MM.1S (cell line): ENCODE data around the gene WDR37.

Source experiments
- DNase-seq: peaks from one replicate; pipeline ENCODE4 v3.0.0-alpha.2; 2015
- H2AFZ ChIP-seq: fragments of 300-600 bp; sonication (generic); 2 replicates; pipeline ENCODE4 v1.6.0; 2016; ENCODE audit warnings: antibody characterized with exemption, low read length
- H3F3A ChIP-seq: fragments of 300-600 bp; sonication (generic); 2 replicates; pipeline ENCODE4 v1.6.1; 2016; ENCODE audit warnings: mild to moderate bottlenecking, antibody characterized with exemption, low read length, moderate library complexity, mixed read lengths; ENCODE audit not compliant: insufficient read depth
- H3K27ac ChIP-seq: fragments of 300-600 bp; sonication (generic); 2 replicates; pipeline ENCODE4 v1.5.1; 2016; ENCODE audit warnings: mild to moderate bottlenecking, low read length
- H3K27me3 ChIP-seq: fragments of 300-600 bp; sonication (generic); replicated peaks from 2 replicates; pipeline ENCODE4 v1.6.0; 2016; ENCODE audit warnings: low read length; ENCODE audit not compliant: insufficient read depth
- H3K36me3 ChIP-seq: fragments of 300-600 bp; sonication (generic); replicated peaks from 2 replicates; pipeline ENCODE4 v1.6.1; 2016; ENCODE audit warnings: mild to moderate bottlenecking, low read length, mixed read lengths; ENCODE audit not compliant: insufficient read depth
- H3K4me1 ChIP-seq: fragments of 300-600 bp; sonication (generic); 2 replicates; pipeline ENCODE4 v1.6.1; 2016; ENCODE audit warnings: low read length, mixed read lengths
- H3K4me2 ChIP-seq: fragments of 300-600 bp; sonication (generic); 2 replicates; pipeline ENCODE4 v1.6.0; 2016; ENCODE audit warnings: low read depth, low read length
- H3K4me3 ChIP-seq: fragments of 300-600 bp; sonication (generic); 2 replicates; pipeline ENCODE4 v1.5.1; 2016; ENCODE audit warnings: low read length, mixed read lengths
- H3K79me2 ChIP-seq: fragments of 300-600 bp; sonication (generic); 2 replicates; pipeline ENCODE4 v1.6.1; 2016; ENCODE audit warnings: mixed run types, low read length, mixed read lengths
- H3K9ac ChIP-seq: fragments of 300-600 bp; sonication (generic); 2 replicates; pipeline ENCODE4 v1.6.1; 2016; ENCODE audit warnings: low read length, mixed read lengths
- H3K9me2 ChIP-seq: fragments of 300-600 bp; sonication (generic); replicated peaks from 2 replicates; pipeline ENCODE4 v1.6.1; 2016; ENCODE audit warnings: mild to moderate bottlenecking, low read length, mixed read lengths; ENCODE audit not compliant: insufficient read depth
- H3K9me3 ChIP-seq: fragments of 300-600 bp; sonication (generic); replicated peaks from 2 replicates; pipeline ENCODE4 v1.6.1; 2016; ENCODE audit warnings: mild to moderate bottlenecking, low read length, mixed read lengths; ENCODE audit not compliant: insufficient read depth
- H4K20me1 ChIP-seq: fragments of 300-600 bp; sonication (generic); 2 replicates; pipeline ENCODE4 v1.6.1; 2016; ENCODE audit warnings: mild to moderate bottlenecking, low read length, moderate library complexity, mixed read lengths; ENCODE audit not compliant: insufficient read depth
- CTCF ChIP-seq: fragments of 300-600 bp; sonication (generic); IDR thresholded peaks from 2 replicates; pipeline ENCODE4 v1.5.1; 2016; ENCODE audit warnings: antibody characterized with exemption, low read length, mixed read lengths
- EZH2 ChIP-seq: fragments of 300-600 bp; sonication (generic); optimal IDR thresholded peaks from 2 replicates; pipeline ENCODE3; 2017; ENCODE audit warnings: low read depth, mild to moderate bottlenecking, antibody characterized with exemption, low read length, mixed read lengths
- EZH2phosphoT487 ChIP-seq: fragments of 300-600 bp; sonication (generic); IDR thresholded peaks from 2 replicates; pipeline ENCODE4 v1.6.1; 2018; ENCODE audit warnings: antibody characterized with exemption, low read length

Gene WDR37

GRCh38 chr10:1172256-1172984, 116.2 kb downstream of the WDR37 start:
- Histone ChIP-seq H4K20me1 (no peaks in the 10 kb centered on the region), H3K4me1 (no peaks in the 10 kb centered on the region), H3K9me3 (no peaks in the 10 kb centered on the region), H3K9ac (no peak overlapping the region), H3K27me3 (peaks cover 4% of the 10 kb centered on the region; the same call in 1 of the 2 replicates), H3F3A (no peaks in the 10 kb centered on the region), H3K4me2 (no peak overlapping the region), H2AFZ (no peak overlapping the region), H3K9me2 (no peaks in the 10 kb centered on the region), H3K4me3 (no peak overlapping the region), H3K27ac (no peak overlapping the region), H3K79me2 (no peaks in the 10 kb centered on the region), H3K36me3 (no peaks in the 10 kb centered on the region)
- DNase-seq: no peak
- TF ChIP-seq EZH2 (no peak), EZH2phosphoT487 (no peak), CTCF (no peak)

- Histone ChIP-seq H3K36me3 (no peaks in the 10 kb centered on the region), H3K27me3 (peaks cover 3% of the 10 kb centered on the region; the same call in 1 of the 2 replicates), H3K79me2 (no peaks in the 10 kb centered on the region), H3F3A (no peaks in the 10 kb centered on the region), H2AFZ (no peak overlapping the region), H4K20me1 (no peaks in the 10 kb centered on the region), H3K9me2 (no peaks in the 10 kb centered on the region), H3K9me3 (no peaks in the 10 kb centered on the region), H3K9ac (no peak overlapping the region), H3K27ac (no peak overlapping the region), H3K4me2 (no peak overlapping the region), H3K4me3 (no peak overlapping the region), H3K4me1 (no peaks in the 10 kb centered on the region)
- no peak for TF ChIP-seq CTCF
- no peak for TF ChIP-seq EZH2
- no peak for TF ChIP-seq EZH2phosphoT487
- no peak for DNase-seq
These were observed 116.9 kb downstream of the WDR37 start for GRCh38 chr10:1173091-1173490.

GRCh38 chr10:1174022-1174421, 117.8 kb downstream of the WDR37 start:
- Histone ChIP-seq H3F3A (no peaks in the 10 kb centered on the region), H3K9ac (no peak overlapping the region), H2AFZ (no peak overlapping the region), H4K20me1 (no peaks in the 10 kb centered on the region), H3K36me3 (no peaks in the 10 kb centered on the region), H3K27me3 (peaks cover 3% of the 10 kb centered on the region; the same call in 1 of the 2 replicates), H3K4me2 (no peak overlapping the region), H3K4me1 (no peaks in the 10 kb centered on the region), H3K9me2 (no peaks in the 10 kb centered on the region), H3K27ac (no peak overlapping the region), H3K79me2 (no peaks in the 10 kb centered on the region), H3K9me3 (no peaks in the 10 kb centered on the region), H3K4me3 (no peak overlapping the region)
- no peak for DNase-seq
- TF ChIP-seq EZH2phosphoT487 (no peak), EZH2 (no peak), CTCF (no peak)
